HEK293T (cell line): ENCODE data around the gene MLANA.

Experiments used
- CTCF ChIA-PET: fragments of 350-600 bp; formaldehyde crosslinking; extraction: SDS; loops from one replicate; lab custom pipeline; 2021; ENCODE audit warnings: antibody characterized with exemption, inconsistent platforms; lab: Yijun Ruan, JAX
- POLR2A ChIA-PET: fragments of 350-600 bp; formaldehyde crosslinking; extraction: SDS; loops from one replicate; lab custom pipeline; 2020; ENCODE audit warnings: antibody characterized with exemption, inconsistent platforms; lab: Yijun Ruan, JAX
- DNase-seq: peaks from one replicate; pipeline ENCODE4 v3.0.0; 2012; ENCODE audit warnings: mixed read lengths; ENCODE audit errors: extremely low spot score
- ARNT ChIP-seq: fragments of 450-650 bp; IDR thresholded peaks from 2 replicates; pipeline ENCODE4 v1.6.1; 2017; ENCODE audit warnings: mild to moderate bottlenecking
- BHLHE40 ChIP-seq: fragments of 450-650 bp; IDR thresholded peaks from 2 replicates; pipeline ENCODE4 v1.6.1; 2016; ENCODE audit warnings: mild to moderate bottlenecking, moderate library complexity, borderline replicate concordance
- CTBP1 ChIP-seq: fragments of 450-650 bp; IDR thresholded peaks from 2 replicates; pipeline ENCODE4 v1.6.1; 2016; ENCODE audit warnings: borderline replicate concordance
- ELF4 ChIP-seq: fragments of 450-650 bp; IDR thresholded peaks from 2 replicates; pipeline ENCODE4 v1.6.1; 2017; ENCODE audit warnings: antibody characterized with exemption
- FOXA1 ChIP-seq: fragments of 450-650 bp; IDR thresholded peaks from 2 replicates; pipeline ENCODE4 v1.6.1; 2016; ENCODE audit warnings: mild to moderate bottlenecking
- FOXK2 ChIP-seq: fragments of 450-650 bp; IDR thresholded peaks from 2 replicates; pipeline ENCODE4 v1.6.1; 2016; ENCODE audit warnings: mild to moderate bottlenecking
- FOXM1 ChIP-seq: fragments of 450-650 bp; IDR thresholded peaks from 2 replicates; pipeline ENCODE4 v1.6.1; 2017; ENCODE audit warnings: mild to moderate bottlenecking, borderline replicate concordance
- HDGF ChIP-seq: fragments of 450-650 bp; IDR thresholded peaks from 2 replicates; pipeline ENCODE4 v1.6.1; 2017; ENCODE audit warnings: antibody characterized with exemption, borderline replicate concordance
- L3MBTL2 ChIP-seq: fragments of 450-650 bp; conservative IDR thresholded peaks from 2 replicates; pipeline ENCODE4 v1.6.1; 2016; ENCODE audit warnings: mild to moderate bottlenecking
- LEF1 ChIP-seq: fragments of 450-650 bp; IDR thresholded peaks from 2 replicates; pipeline ENCODE4 v1.6.1; 2017; ENCODE audit warnings: mild to moderate bottlenecking, borderline replicate concordance
- NFRKB ChIP-seq: fragments of 450-650 bp; IDR thresholded peaks from 2 replicates; pipeline ENCODE4 v1.6.1; 2016; ENCODE audit warnings: mild to moderate bottlenecking, moderate library complexity
- SP1 ChIP-seq: fragments of 450-650 bp; IDR thresholded peaks from 2 replicates; pipeline ENCODE4 v1.6.1; 2017
- SUZ12 ChIP-seq: fragments of 450-650 bp; IDR thresholded peaks from 2 replicates; pipeline ENCODE4 v1.6.1; 2016; ENCODE audit warnings: mild to moderate bottlenecking
- TARDBP ChIP-seq: fragments of 450-650 bp; IDR thresholded peaks from 2 replicates; pipeline ENCODE4 v1.6.1; 2016
- ZNF384 ChIP-seq: fragments of 450-650 bp; IDR thresholded peaks from 2 replicates; pipeline ENCODE4 v1.6.1; 2016
- TF ChIP-seq, protein P1 (sequence below): fragments of 450-650 bp; IDR thresholded peaks from 2 replicates; pipeline ENCODE4 v1.6.1; 2016

Gene MLANA

DNA sequence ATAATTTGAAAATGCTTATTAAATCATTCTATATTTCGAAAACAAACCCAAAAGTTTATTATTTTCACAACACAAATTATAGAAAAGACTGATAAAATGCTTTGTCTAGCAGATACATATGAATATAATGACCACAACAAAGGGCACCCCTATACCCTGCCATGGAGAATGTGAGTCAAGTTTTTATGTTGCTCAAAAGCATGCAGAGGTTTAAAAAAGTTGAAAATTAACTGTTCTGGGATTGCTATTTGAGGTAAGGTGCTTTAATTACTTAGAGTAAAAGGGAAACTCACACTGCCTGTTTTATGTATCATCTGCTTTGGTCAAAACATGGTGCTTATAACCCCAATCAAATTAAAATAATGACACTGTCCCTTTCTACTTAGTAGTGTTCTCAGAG is 41.0 kb downstream of the MLANA start:
- DNase-seq, result no peak
- TF ChIP-seq ZNF384, result no peak
- TF ChIP-seq ARNT, result no peak
- TF ChIP-seq LEF1, result no peak
- no peak for TF ChIP-seq ELF4
- TF ChIP-seq FOXM1, result no peak
- no peak for TF ChIP-seq FOXK2
- TF ChIP-seq HDGF, result no peak
- TF ChIP-seq TARDBP, result no peak
- no peak for TF ChIP-seq FOXA1
- TF ChIP-seq, protein P1, sequence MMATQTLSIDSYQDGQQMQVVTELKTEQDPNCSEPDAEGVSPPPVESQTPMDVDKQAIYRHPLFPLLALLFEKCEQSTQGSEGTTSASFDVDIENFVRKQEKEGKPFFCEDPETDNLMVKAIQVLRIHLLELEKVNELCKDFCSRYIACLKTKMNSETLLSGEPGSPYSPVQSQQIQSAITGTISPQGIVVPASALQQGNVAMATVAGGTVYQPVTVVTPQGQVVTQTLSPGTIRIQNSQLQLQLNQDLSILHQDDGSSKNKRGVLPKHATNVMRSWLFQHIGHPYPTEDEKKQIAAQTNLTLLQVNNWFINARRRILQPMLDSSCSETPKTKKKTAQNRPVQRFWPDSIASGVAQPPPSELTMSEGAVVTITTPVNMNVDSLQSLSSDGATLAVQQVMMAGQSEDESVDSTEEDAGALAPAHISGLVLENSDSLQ, result no peak
- ChIA-PET POLR2A (no interaction called here), CTCF (no interaction called here)

DNA sequence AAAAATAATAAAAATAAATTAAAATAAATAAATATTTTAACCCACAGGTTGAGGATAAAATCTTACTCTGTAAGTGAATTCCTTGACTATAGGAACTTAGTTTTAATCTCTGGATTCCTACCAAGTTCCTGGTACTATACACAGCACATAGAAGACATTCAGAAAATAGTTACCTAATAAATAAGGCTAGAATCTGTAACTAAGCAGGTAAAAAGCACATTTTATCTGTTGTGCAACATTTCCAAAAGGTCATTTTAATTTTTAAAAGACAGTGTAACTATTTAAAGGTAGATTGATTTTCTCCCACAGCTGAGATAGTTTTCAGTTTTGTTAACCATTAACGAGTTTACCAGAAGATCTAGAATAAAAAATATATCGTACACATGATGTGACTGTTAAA is 47.8 kb downstream of the MLANA start:
- CTCF ChIA-PET, result no interaction called here
- no peak for TF ChIP-seq L3MBTL2
- no peak for TF ChIP-seq SP1
- no peak for TF ChIP-seq HDGF
- no peak for TF ChIP-seq TARDBP
- TF ChIP-seq LEF1, result no peak
- TF ChIP-seq FOXA1, result no peak
- no peak for TF ChIP-seq CTBP1
- TF ChIP-seq NFRKB, result no peak
- no peak for TF ChIP-seq FOXK2
- TF ChIP-seq SUZ12, result no peak
- TF ChIP-seq BHLHE40, result no peak
- TF ChIP-seq, protein P1, result no peak
- no peak for TF ChIP-seq ARNT
- POLR2A ChIA-PET, result no interaction called here
- no peak for DNase-seq

DNA sequence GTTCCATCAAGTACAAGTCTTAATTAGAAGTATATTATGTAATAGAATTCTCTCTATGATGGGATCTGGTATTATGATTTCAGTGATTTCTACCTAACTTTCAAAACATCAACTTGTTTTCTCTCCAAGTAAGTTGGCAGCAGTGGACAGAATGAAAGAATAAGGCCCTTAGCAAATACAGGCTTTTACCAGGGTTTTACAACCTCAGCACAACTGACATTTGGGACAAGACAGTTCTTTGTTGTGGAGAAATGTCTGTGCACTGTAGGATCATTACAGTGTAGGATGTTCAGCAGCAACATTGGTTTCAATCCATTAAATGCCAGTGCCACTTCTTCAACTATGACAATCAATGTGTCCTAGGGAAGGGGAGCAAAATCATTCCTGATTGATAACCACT is 48.8 kb downstream of the MLANA start:
- no peak for DNase-seq
- CTCF ChIA-PET, result no interaction called here
- POLR2A ChIA-PET, result no interaction called here
- TF ChIP-seq LEF1, result no peak
- TF ChIP-seq, protein P1, result no peak
- TF ChIP-seq HDGF, result no peak
- TF ChIP-seq SUZ12, result no peak
- no peak for TF ChIP-seq CTBP1
- no peak for TF ChIP-seq L3MBTL2
- no peak for TF ChIP-seq NFRKB
- no peak for TF ChIP-seq SP1
- no peak for TF ChIP-seq BHLHE40
- no peak for TF ChIP-seq ARNT
- no peak for TF ChIP-seq FOXM1
- TF ChIP-seq ZNF384, result no peak
- no peak for TF ChIP-seq TARDBP
- TF ChIP-seq FOXK2, result no peak
- TF ChIP-seq FOXA1, result no peak
- no peak for TF ChIP-seq ELF4

DNA sequence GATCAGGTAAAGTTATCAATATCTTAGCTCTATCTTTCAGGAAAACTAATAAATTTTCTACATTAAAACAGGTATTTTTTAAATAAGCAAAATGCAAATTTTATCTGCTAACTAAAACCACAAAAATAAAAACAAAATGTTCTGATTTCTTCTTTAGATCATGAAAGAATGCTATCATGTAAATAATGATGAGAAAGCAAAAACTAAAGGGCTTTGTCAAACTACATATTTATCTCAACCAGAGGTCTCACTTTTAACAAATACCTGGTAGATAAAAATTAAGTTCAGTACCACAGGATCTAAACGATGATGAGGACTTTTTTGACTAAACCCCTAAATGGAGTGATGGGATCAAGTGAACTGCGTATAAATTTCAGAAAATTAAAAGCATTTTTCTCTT is 50.5 kb downstream of the MLANA start:
- ChIA-PET CTCF (interaction anchor here (0.8 kb wide), 1 partner anchor 74 kb away, joined by 4 read pairs; the partner anchor contains the start of gene RANBP6), POLR2A (no interaction called here)
- TF ChIP-seq FOXM1 (no peak), FOXK2 (no peak)
- no peak for DNase-seq

DNA sequence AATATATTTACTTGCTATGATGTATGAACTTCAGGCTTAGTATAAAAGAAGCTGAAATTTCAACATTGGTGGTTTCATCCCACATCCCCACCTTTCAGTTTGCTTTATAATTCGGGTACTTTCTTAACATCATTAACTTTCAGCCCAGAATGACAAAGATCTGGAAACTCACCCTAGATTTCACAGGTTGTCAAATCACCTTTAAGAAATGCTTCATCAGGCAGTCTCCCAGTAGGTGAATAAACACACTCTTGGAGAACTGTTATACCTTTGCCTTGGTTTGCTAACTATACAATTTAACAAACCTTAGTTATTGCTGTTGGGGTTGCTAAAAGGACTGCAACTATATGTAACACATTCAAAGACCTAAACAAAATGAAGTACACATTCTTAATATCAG is 54.4 kb downstream of the MLANA start:
- CTCF ChIA-PET, result no interaction called here
- POLR2A ChIA-PET, result no interaction called here
- no peak for DNase-seq
- TF ChIP-seq ELF4, result no peak
- TF ChIP-seq L3MBTL2, result no peak
- TF ChIP-seq NFRKB, result no peak
- no peak for TF ChIP-seq HDGF
- TF ChIP-seq CTBP1, result no peak
- TF ChIP-seq TARDBP, result no peak
- no peak for TF ChIP-seq FOXK2
- TF ChIP-seq BHLHE40, result no peak
- no peak for TF ChIP-seq LEF1
- TF ChIP-seq ZNF384, result no peak
- TF ChIP-seq SP1, result no peak
- TF ChIP-seq ARNT, result no peak

DNA sequence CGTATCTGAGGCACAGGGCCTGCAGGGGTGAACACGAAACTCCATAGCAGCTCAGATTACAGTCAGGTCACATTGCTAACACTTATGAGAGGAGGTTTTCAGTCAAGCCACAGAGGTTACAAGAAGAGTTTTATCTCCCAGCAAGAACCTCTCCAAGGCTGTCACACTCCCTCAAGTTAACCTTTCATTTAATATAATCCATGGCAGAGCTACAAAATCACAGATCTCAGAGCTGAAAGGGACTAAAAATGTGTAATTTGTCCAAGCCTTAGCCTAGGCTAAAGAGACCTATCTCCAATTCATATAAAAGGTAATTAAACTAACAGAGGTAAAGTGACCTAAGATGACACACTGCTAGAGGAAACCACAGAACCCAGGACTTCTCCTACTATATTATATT is 57.2 kb downstream of the MLANA start:
- ChIA-PET CTCF (no interaction called here), POLR2A (no interaction called here)
- no peak for TF ChIP-seq BHLHE40
- no peak for TF ChIP-seq FOXM1
- TF ChIP-seq SP1, result no peak
- no peak for TF ChIP-seq FOXK2
- no peak for TF ChIP-seq CTBP1
- no peak for TF ChIP-seq NFRKB
- no peak for TF ChIP-seq TARDBP
- no peak for TF ChIP-seq ELF4
- TF ChIP-seq HDGF, result no peak
- TF ChIP-seq L3MBTL2, result no peak
- TF ChIP-seq FOXA1, result no peak
- no peak for TF ChIP-seq ARNT
- TF ChIP-seq LEF1, result no peak
- no peak for TF ChIP-seq SUZ12
- TF ChIP-seq, protein P1, result no peak
- TF ChIP-seq ZNF384, result no peak
- peak; percentile 15 for DNase-seq
